Smooth muscle cell (in vitro differentiated cells): Measurements from ENCODE around the gene YAF2. TPM values are rescaled to one million over a fixed set of nuclear protein-coding genes. Genes with fewer than 3 reads are reported as not detected.

ENCODE experiments used
- DNase-seq: peaks from one replicate; lab custom pipeline; 2025; ENCODE audit not compliant: unreplicated experiment; lab: John Stamatoyannopoulos, UW
- H2AFZ ChIP-seq: fragments of 200-600 bp; sonication (generic); 2 replicates; pipeline ENCODE4 v1.6.0; 2016; ENCODE audit warnings: antibody characterized with exemption, low read depth, mild to moderate bottlenecking
- H3F3A ChIP-seq: fragments of 200-600 bp; sonication (generic); 2 replicates; pipeline ENCODE4 v1.6.0; 2017; ENCODE audit warnings: antibody characterized with exemption, low read depth
- H3K27ac ChIP-seq: fragments of 200-600 bp; sonication (generic); 2 replicates; pipeline ENCODE4 v1.5.1; 2016; ENCODE audit warnings: low read depth, mild to moderate bottlenecking
- H3K27me3 ChIP-seq: fragments of 200-600 bp; sonication (generic); 2 replicates; pipeline ENCODE4 v1.6.1; 2016; ENCODE audit warnings: low read depth, mild to moderate bottlenecking
- H3K36me3 ChIP-seq: fragments of 200-600 bp; sonication (generic); 2 replicates; pipeline ENCODE4 v1.5.1; 2016; ENCODE audit warnings: low read depth
- H3K4me1 ChIP-seq: fragments of 200-600 bp; sonication (generic); 2 replicates; pipeline ENCODE4 v1.5.1; 2016; ENCODE audit warnings: low read depth
- H3K4me2 ChIP-seq: fragments of 200-600 bp; sonication (generic); 2 replicates; pipeline ENCODE4 v1.6.0; 2016; ENCODE audit warnings: mild to moderate bottlenecking
- H3K4me3 ChIP-seq: fragments of 200-600 bp; sonication (generic); 2 replicates; pipeline ENCODE4 v1.5.1; 2016; ENCODE audit warnings: mild to moderate bottlenecking
- H3K79me2 ChIP-seq: fragments of 200-600 bp; sonication (generic); 2 replicates; pipeline ENCODE4 v1.6.0; 2016; ENCODE audit warnings: low read depth, mild to moderate bottlenecking
- H3K9ac ChIP-seq: fragments of 200-600 bp; sonication (generic); 2 replicates; pipeline ENCODE4 v1.6.0; 2016; ENCODE audit warnings: low read depth
- H3K9me3 ChIP-seq: fragments of 200-600 bp; sonication (generic); replicated peaks from 2 replicates; pipeline ENCODE4 v1.5.1; 2016; ENCODE audit warnings: low read depth
- H4K20me1 ChIP-seq: fragments of 200-600 bp; sonication (generic); 2 replicates; pipeline ENCODE4 v1.6.0; 2016; ENCODE audit warnings: low read depth
- WGBS: methylation state at CpG from one replicate; pipeline ENCODE4 v1.1.7; 2016; ENCODE audit warnings: low lambda C conversion rate; 5-methylcytosine and 5-hydroxymethylcytosine counted together
- polyA plus RNA-seq: library from polyadenylated mRNA; unstranded; fragments of >200 nt; fragmentation: Nextera tagmentation; extraction: Ambion mirVana; gene quantifications from 2 replicates; pipeline ENCODE4 v1.2.1, GENCODE V29; 2016
- total RNA-seq: library from RNA; depleted of rRNA; stranded (reverse); fragments of >200 nt; gene quantifications from 2 replicates; pipeline ENCODE4 v1.2.3, GENCODE V29; 2014
- TF ChIP-seq, protein P1 (sequence below): fragments of 200-600 bp; sonication (generic); IDR thresholded peaks from 2 replicates; pipeline ENCODE4 v1.5.1; 2017; ENCODE audit warnings: borderline replicate concordance, mild to moderate bottlenecking, antibody characterized with exemption; ENCODE audit not compliant: insufficient read depth, poor library complexity, severe bottlenecking

The YAF2 gene
- total and polyA plus RNA-seq, 2 experiments from 2014 or later, result 21.1 to 25.0 TPM

GRCh38 chr12:42167711-42168110 is 70.3 kb downstream of the YAF2 start:
- DNase-seq, result no peak
- Histone ChIP-seq H3K36me3 (no peaks in the 10 kb centered on the region), H3K4me3 (no peak overlapping the region), H2AFZ (no peak overlapping the region), H3K9me3 (no peaks in the 10 kb centered on the region), H3K4me1 (no peaks in the 10 kb centered on the region), H4K20me1 (peaks cover 24% of the 10 kb centered on the region), H3F3A (no peaks in the 10 kb centered on the region), H3K9ac (no peak overlapping the region), H3K4me2 (no peak overlapping the region), H3K79me2 (no peaks in the 10 kb centered on the region), H3K27ac (no peak overlapping the region), H3K27me3 (no peaks in the 10 kb centered on the region)
- TF ChIP-seq, protein P1, sequence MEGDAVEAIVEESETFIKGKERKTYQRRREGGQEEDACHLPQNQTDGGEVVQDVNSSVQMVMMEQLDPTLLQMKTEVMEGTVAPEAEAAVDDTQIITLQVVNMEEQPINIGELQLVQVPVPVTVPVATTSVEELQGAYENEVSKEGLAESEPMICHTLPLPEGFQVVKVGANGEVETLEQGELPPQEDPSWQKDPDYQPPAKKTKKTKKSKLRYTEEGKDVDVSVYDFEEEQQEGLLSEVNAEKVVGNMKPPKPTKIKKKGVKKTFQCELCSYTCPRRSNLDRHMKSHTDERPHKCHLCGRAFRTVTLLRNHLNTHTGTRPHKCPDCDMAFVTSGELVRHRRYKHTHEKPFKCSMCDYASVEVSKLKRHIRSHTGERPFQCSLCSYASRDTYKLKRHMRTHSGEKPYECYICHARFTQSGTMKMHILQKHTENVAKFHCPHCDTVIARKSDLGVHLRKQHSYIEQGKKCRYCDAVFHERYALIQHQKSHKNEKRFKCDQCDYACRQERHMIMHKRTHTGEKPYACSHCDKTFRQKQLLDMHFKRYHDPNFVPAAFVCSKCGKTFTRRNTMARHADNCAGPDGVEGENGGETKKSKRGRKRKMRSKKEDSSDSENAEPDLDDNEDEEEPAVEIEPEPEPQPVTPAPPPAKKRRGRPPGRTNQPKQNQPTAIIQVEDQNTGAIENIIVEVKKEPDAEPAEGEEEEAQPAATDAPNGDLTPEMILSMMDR, result no peak
- 89% methylated on average over 6 of the region's 6 CpGs for WGBS

- no peaks in the 10 kb centered on the region for H3K36me3 ChIP-seq
- H3K27ac ChIP-seq, result no peak overlapping the region
- no peaks in the 10 kb centered on the region for H3F3A ChIP-seq
- H2AFZ ChIP-seq, result no peak overlapping the region
- no peaks in the 10 kb centered on the region for H3K27me3 ChIP-seq
- H3K9me3 ChIP-seq, result no peaks in the 10 kb centered on the region
- no peaks in the 10 kb centered on the region for H3K79me2 ChIP-seq
- no peak overlapping the region for H3K9ac ChIP-seq
- peaks cover 19% of the 10 kb centered on the region for H4K20me1 ChIP-seq
- no peak overlapping the region for H3K4me3 ChIP-seq
- DNase-seq, result no peak
- H3K4me2 ChIP-seq, result no peak overlapping the region
- no peaks in the 10 kb centered on the region for H3K4me1 ChIP-seq
- TF ChIP-seq, protein P1, result no peak
Observed at GRCh38 chr12:42166501-42166900, 71.5 kb downstream of the YAF2 start.

DNA sequence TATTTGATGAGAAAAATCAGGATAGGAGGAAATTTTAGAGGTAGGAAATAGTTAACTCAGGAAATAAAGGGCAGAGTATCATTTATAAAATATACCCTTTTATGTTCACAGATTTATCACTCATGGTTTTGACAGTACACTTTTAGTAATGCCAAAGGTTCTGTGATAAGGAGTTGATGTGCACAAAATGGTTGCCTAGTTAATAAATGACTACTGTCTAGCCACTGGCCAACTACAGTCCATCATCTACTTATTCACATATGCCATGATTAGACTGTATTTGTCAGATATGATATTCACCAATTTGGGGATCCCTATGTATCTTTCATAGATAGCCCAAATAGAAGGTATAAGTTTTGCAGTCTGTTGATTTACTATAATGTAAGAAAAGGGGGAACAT is 74.1 kb downstream of the YAF2 start:
- no peaks in the 10 kb centered on the region for H3K4me1 ChIP-seq
- no peak overlapping the region for H3K4me2 ChIP-seq
- no peaks in the 10 kb centered on the region for H3K27me3 ChIP-seq
- H3K27ac ChIP-seq, result no peak overlapping the region
- peaks cover 8% of the 10 kb centered on the region for H3K36me3 ChIP-seq
- H3K9me3 ChIP-seq, result no peaks in the 10 kb centered on the region
- no peaks in the 10 kb centered on the region for H3F3A ChIP-seq
- peaks cover 21% of the 10 kb centered on the region for H4K20me1 ChIP-seq
- H2AFZ ChIP-seq, result no peak overlapping the region
- H3K9ac ChIP-seq, result no peak overlapping the region
- TF ChIP-seq, protein P1, result no peak
- no peaks in the 10 kb centered on the region for H3K79me2 ChIP-seq
- H3K4me3 ChIP-seq, result no peak overlapping the region
- DNase-seq, result no peak

- Histone ChIP-seq H3K36me3 (peaks cover 8% of the 10 kb centered on the region), H3K27me3 (no peaks in the 10 kb centered on the region), H3K9ac (no peak overlapping the region), H3K79me2 (no peaks in the 10 kb centered on the region), H4K20me1 (peaks cover 16% of the 10 kb centered on the region), H3K27ac (no peak overlapping the region), H3K4me1 (no peaks in the 10 kb centered on the region), H3F3A (no peaks in the 10 kb centered on the region), H3K4me3 (no peak overlapping the region), H3K4me2 (no peak overlapping the region), H2AFZ (no peak overlapping the region), H3K9me3 (no peaks in the 10 kb centered on the region)
- TF ChIP-seq, protein P1, result no peak
- 96% methylated on average over 1 of the region's 1 CpG for WGBS
- no peak for DNase-seq
Observed at GRCh38 chr12:42162965-42163364, 75.1 kb downstream of the YAF2 start.
